Measurements from ENCODE around the gene ANKHD1. TPM values are rescaled to one million over a fixed set of nuclear protein-coding genes. Genes with fewer than 3 reads are reported as not detected.

The ANKHD1 gene
- total RNA-seq, 1 experiment from 2014 or later, result 113 TPM

DNA sequence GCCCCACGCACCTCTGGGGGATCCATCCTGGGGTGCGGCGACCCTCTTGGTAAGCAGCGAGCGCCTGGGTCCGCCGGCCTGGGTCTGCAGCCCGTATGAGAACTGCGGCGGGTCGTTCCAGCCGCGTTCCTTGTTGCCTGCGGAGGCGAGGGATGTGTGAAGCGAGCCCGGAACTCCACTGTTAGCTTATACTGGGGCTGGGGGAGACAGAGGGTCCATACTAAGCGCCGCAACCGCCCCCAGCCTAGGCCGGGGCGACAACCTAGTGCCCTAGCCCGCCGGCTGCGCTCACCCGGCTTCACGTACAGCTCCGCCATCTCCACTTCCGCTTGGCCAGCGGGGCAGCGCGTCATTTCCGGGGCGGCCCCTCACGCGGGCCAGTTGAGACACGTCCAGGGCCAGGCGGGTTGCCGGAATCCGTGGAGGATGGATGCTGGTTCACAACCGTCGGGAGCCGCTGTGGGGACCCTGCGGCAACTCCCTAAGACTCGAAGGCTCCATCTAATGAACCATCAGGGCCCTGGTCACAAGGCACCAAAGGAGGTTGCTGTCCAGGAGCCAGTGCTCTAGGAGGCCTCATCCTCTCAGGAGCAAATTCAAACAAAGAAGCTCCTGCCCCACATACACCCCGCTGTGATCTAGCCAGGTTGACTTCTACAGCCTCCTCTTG is 155.6 kb downstream of the ANKHD1 start, which contains the start of gene SRA1 (continued):
- TF ChIP-seq, protein P1, sequence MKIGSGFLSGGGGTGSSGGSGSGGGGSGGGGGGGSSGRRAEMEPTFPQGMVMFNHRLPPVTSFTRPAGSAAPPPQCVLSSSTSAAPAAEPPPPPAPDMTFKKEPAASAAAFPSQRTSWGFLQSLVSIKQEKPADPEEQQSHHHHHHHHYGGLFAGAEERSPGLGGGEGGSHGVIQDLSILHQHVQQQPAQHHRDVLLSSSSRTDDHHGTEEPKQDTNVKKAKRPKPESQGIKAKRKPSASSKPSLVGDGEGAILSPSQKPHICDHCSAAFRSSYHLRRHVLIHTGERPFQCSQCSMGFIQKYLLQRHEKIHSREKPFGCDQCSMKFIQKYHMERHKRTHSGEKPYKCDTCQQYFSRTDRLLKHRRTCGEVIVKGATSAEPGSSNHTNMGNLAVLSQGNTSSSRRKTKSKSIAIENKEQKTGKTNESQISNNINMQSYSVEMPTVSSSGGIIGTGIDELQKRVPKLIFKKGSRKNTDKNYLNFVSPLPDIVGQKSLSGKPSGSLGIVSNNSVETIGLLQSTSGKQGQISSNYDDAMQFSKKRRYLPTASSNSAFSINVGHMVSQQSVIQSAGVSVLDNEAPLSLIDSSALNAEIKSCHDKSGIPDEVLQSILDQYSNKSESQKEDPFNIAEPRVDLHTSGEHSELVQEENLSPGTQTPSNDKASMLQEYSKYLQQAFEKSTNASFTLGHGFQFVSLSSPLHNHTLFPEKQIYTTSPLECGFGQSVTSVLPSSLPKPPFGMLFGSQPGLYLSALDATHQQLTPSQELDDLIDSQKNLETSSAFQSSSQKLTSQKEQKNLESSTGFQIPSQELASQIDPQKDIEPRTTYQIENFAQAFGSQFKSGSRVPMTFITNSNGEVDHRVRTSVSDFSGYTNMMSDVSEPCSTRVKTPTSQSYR (CRISPR knock-in tag; IDR thresholded peaks at IDR 0.05), result peak; percentile 65; the same call in 1 of the 2 replicates
- TF ChIP-seq, protein P2, sequence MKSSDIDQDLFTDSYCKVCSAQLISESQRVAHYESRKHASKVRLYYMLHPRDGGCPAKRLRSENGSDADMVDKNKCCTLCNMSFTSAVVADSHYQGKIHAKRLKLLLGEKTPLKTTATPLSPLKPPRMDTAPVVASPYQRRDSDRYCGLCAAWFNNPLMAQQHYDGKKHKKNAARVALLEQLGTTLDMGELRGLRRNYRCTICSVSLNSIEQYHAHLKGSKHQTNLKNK (CRISPR knock-in tag; IDR thresholded peaks at IDR 0.05), result peak; percentile 3; the same call in 1 of the 2 replicates
- TF ChIP-seq ESRRA (CRISPR knock-in tag; IDR thresholded peaks at IDR 0.05; ENCODE audit: borderline replicate concordance) (peak; percentile 79; the same call in 1 of the 2 replicates), ZNF317 (CRISPR knock-in tag; IDR thresholded peaks at IDR 0.05; ENCODE audit: borderline replicate concordance, low read depth) (no peak), ZNF121 (CRISPR knock-in tag; IDR thresholded peaks at IDR 0.05) (0 out of 2 replicates have a peak, but pooled peaks have one; percentile 11), RELA (CRISPR knock-in tag; IDR thresholded peaks at IDR 0.05; ENCODE audit: borderline replicate concordance) (no peak), ZNF423 (CRISPR knock-in tag; IDR thresholded peaks at IDR 0.05) (no peak), HMGA2 (CRISPR knock-in tag; IDR thresholded peaks at IDR 0.05) (no peak), JUN (CRISPR knock-in tag; IDR thresholded peaks at IDR 0.05) (no peak; the same call in 1 of the 2 replicates), ZNF219 (CRISPR knock-in tag; IDR thresholded peaks at IDR 0.05; ENCODE audit: borderline replicate concordance) (no peak), CREB1 (CRISPR knock-in tag; IDR thresholded peaks at IDR 0.05) (peak; percentile 90), TEAD4 (CRISPR knock-in tag; IDR thresholded peaks at IDR 0.05) (no peak), NR1H2 (CRISPR knock-in tag; IDR thresholded peaks at IDR 0.05) (no peak), ZNF263 (CRISPR knock-in tag; IDR thresholded peaks at IDR 0.05; ENCODE audit: low read depth) (no peak), ETV6 (CRISPR knock-in tag; IDR thresholded peaks at IDR 0.05) (peak; percentile 62; the same call in 1 of the 2 replicates), NFATC4 (CRISPR knock-in tag; IDR thresholded peaks at IDR 0.05) (peak; percentile 68; the same call in 1 of the 2 replicates), JAZF1 (CRISPR knock-in tag; IDR thresholded peaks at IDR 0.05) (no peak)
- TF ChIP-seq, protein P3, sequence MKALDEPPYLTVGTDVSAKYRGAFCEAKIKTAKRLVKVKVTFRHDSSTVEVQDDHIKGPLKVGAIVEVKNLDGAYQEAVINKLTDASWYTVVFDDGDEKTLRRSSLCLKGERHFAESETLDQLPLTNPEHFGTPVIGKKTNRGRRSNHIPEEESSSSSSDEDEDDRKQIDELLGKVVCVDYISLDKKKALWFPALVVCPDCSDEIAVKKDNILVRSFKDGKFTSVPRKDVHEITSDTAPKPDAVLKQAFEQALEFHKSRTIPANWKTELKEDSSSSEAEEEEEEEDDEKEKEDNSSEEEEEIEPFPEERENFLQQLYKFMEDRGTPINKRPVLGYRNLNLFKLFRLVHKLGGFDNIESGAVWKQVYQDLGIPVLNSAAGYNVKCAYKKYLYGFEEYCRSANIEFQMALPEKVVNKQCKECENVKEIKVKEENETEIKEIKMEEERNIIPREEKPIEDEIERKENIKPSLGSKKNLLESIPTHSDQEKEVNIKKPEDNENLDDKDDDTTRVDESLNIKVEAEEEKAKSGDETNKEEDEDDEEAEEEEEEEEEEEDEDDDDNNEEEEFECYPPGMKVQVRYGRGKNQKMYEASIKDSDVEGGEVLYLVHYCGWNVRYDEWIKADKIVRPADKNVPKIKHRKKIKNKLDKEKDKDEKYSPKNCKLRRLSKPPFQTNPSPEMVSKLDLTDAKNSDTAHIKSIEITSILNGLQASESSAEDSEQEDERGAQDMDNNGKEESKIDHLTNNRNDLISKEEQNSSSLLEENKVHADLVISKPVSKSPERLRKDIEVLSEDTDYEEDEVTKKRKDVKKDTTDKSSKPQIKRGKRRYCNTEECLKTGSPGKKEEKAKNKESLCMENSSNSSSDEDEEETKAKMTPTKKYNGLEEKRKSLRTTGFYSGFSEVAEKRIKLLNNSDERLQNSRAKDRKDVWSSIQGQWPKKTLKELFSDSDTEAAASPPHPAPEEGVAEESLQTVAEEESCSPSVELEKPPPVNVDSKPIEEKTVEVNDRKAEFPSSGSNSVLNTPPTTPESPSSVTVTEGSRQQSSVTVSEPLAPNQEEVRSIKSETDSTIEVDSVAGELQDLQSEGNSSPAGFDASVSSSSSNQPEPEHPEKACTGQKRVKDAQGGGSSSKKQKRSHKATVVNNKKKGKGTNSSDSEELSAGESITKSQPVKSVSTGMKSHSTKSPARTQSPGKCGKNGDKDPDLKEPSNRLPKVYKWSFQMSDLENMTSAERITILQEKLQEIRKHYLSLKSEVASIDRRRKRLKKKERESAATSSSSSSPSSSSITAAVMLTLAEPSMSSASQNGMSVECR (CRISPR knock-in tag; IDR thresholded peaks at IDR 0.05; ENCODE audit: borderline replicate concordance), result peak; percentile 75; the same call in 1 of the 2 replicates
- TF ChIP-seq, protein P4, sequence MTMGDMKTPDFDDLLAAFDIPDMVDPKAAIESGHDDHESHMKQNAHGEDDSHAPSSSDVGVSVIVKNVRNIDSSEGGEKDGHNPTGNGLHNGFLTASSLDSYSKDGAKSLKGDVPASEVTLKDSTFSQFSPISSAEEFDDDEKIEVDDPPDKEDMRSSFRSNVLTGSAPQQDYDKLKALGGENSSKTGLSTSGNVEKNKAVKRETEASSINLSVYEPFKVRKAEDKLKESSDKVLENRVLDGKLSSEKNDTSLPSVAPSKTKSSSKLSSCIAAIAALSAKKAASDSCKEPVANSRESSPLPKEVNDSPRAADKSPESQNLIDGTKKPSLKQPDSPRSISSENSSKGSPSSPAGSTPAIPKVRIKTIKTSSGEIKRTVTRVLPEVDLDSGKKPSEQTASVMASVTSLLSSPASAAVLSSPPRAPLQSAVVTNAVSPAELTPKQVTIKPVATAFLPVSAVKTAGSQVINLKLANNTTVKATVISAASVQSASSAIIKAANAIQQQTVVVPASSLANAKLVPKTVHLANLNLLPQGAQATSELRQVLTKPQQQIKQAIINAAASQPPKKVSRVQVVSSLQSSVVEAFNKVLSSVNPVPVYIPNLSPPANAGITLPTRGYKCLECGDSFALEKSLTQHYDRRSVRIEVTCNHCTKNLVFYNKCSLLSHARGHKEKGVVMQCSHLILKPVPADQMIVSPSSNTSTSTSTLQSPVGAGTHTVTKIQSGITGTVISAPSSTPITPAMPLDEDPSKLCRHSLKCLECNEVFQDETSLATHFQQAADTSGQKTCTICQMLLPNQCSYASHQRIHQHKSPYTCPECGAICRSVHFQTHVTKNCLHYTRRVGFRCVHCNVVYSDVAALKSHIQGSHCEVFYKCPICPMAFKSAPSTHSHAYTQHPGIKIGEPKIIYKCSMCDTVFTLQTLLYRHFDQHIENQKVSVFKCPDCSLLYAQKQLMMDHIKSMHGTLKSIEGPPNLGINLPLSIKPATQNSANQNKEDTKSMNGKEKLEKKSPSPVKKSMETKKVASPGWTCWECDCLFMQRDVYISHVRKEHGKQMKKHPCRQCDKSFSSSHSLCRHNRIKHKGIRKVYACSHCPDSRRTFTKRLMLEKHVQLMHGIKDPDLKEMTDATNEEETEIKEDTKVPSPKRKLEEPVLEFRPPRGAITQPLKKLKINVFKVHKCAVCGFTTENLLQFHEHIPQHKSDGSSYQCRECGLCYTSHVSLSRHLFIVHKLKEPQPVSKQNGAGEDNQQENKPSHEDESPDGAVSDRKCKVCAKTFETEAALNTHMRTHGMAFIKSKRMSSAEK (CRISPR knock-in tag; IDR thresholded peaks at IDR 0.05; ENCODE audit: borderline replicate concordance), result no peak
- TF ChIP-seq, protein P5, sequence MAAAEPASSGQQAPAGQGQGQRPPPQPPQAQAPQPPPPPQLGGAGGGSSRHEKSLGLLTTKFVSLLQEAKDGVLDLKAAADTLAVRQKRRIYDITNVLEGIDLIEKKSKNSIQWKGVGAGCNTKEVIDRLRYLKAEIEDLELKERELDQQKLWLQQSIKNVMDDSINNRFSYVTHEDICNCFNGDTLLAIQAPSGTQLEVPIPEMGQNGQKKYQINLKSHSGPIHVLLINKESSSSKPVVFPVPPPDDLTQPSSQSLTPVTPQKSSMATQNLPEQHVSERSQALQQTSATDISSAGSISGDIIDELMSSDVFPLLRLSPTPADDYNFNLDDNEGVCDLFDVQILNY (CRISPR knock-in tag; IDR thresholded peaks at IDR 0.05), result peak; percentile 10; the same call in 1 of the 2 replicates
- TF ChIP-seq, protein P6, sequence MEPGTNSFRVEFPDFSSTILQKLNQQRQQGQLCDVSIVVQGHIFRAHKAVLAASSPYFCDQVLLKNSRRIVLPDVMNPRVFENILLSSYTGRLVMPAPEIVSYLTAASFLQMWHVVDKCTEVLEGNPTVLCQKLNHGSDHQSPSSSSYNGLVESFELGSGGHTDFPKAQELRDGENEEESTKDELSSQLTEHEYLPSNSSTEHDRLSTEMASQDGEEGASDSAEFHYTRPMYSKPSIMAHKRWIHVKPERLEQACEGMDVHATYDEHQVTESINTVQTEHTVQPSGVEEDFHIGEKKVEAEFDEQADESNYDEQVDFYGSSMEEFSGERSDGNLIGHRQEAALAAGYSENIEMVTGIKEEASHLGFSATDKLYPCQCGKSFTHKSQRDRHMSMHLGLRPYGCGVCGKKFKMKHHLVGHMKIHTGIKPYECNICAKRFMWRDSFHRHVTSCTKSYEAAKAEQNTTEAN (CRISPR knock-in tag; IDR thresholded peaks at IDR 0.05), result 0 out of 2 replicates have a peak, but pooled peaks have one; percentile 49
- TF ChIP-seq, protein P7, sequence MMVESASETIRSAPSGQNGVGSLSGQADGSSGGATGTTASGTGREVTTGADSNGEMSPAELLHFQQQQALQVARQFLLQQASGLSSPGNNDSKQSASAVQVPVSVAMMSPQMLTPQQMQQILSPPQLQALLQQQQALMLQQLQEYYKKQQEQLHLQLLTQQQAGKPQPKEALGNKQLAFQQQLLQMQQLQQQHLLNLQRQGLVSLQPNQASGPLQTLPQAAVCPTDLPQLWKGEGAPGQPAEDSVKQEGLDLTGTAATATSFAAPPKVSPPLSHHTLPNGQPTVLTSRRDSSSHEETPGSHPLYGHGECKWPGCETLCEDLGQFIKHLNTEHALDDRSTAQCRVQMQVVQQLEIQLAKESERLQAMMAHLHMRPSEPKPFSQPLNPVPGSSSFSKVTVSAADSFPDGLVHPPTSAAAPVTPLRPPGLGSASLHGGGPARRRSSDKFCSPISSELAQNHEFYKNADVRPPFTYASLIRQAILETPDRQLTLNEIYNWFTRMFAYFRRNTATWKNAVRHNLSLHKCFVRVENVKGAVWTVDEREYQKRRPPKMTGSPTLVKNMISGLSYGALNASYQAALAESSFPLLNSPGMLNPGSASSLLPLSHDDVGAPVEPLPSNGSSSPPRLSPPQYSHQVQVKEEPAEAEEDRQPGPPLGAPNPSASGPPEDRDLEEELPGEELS (CRISPR knock-in tag; IDR thresholded peaks at IDR 0.05), result peak; percentile 50; the same call in 1 of the 2 replicates
